H9 (cell line): ENCODE data around the gene PRKACA. TPM values are rescaled to one million over a fixed set of nuclear protein-coding genes. Genes with fewer than 3 reads are reported as not detected.

Source experiments
- DNase-seq: peaks from one replicate; pipeline ENCODE4 v3.0.0-alpha.2; 2017
- H2AFZ ChIP-seq: one replicate; pipeline ENCODE4 v1.6.1; 2013; ENCODE audit warnings: mild to moderate bottlenecking, low read length, control low read depth, moderate library complexity
- H2AK5ac ChIP-seq: 2 replicates; pipeline ENCODE4 v1.6.1; 2013; ENCODE audit warnings: low read length, control low read depth, mixed read lengths; ENCODE audit not compliant: insufficient read length
- H2BK120ac ChIP-seq: one replicate; pipeline ENCODE4 v1.6.1; 2013; ENCODE audit warnings: low read depth, mild to moderate bottlenecking, low read length, control low read depth, inconsistent platforms; ENCODE audit not compliant: poor library complexity, severe bottlenecking
- H2BK12ac ChIP-seq: 2 replicates; pipeline ENCODE4 v1.6.1; 2013; ENCODE audit warnings: low read length, control low read depth, mixed read lengths, low read depth; ENCODE audit not compliant: insufficient read length
- H2BK15ac ChIP-seq: 2 replicates; pipeline ENCODE4 v1.6.1; 2013; ENCODE audit warnings: low read depth, low read length, control low read depth
- H2BK20ac ChIP-seq: one replicate; pipeline ENCODE4 v1.6.1; 2013; ENCODE audit warnings: low read depth, mild to moderate bottlenecking, low read length, control low read depth, inconsistent platforms; ENCODE audit not compliant: poor library complexity, severe bottlenecking
- H2BK5ac ChIP-seq: 2 replicates; pipeline ENCODE4 v1.6.1; 2013; ENCODE audit warnings: low read length, control low read depth, mixed read lengths; ENCODE audit not compliant: insufficient read length
- H3K14ac ChIP-seq: 2 replicates; pipeline ENCODE4 v1.6.1; 2013; ENCODE audit warnings: low read length, control low read depth; ENCODE audit not compliant: insufficient read depth
- H3K18ac ChIP-seq: 2 replicates; pipeline ENCODE4 v1.6.1; 2013; ENCODE audit warnings: low read depth, mild to moderate bottlenecking, mixed read lengths, low read length, control low read depth; ENCODE audit not compliant: insufficient read length
- H3K23ac ChIP-seq: 2 replicates; pipeline ENCODE4 v1.6.1; 2013; ENCODE audit warnings: low read length, control low read depth, mixed read lengths, low read depth; ENCODE audit not compliant: insufficient read length
- H3K23me2 ChIP-seq: 2 replicates; pipeline ENCODE4 v1.6.1; 2013; ENCODE audit warnings: low read depth, mild to moderate bottlenecking, mixed read lengths, low read length, control low read depth; ENCODE audit not compliant: insufficient read length, poor library complexity, severe bottlenecking
- H3K27ac ChIP-seq: 2 replicates; pipeline ENCODE4 v1.5.1; 2013; ENCODE audit warnings: low read length, control low read depth, mixed read lengths, low read depth; ENCODE audit not compliant: insufficient read length
- H3K27me3 ChIP-seq: 2 replicates; pipeline ENCODE4 v1.6.1; 2013; ENCODE audit warnings: low read length, control low read depth, inconsistent platforms; ENCODE audit not compliant: insufficient read depth
- H3K4ac ChIP-seq: 2 replicates; pipeline ENCODE4 v1.6.1; 2013; ENCODE audit warnings: low read depth, mild to moderate bottlenecking, control low read depth, inconsistent platforms, low read length, moderate library complexity
- H3K4me1 ChIP-seq: 2 replicates; pipeline ENCODE4 v1.6.1; 2013; ENCODE audit warnings: low read length, control low read depth, inconsistent platforms; ENCODE audit not compliant: insufficient read depth
- H3K4me2 ChIP-seq: 2 replicates; pipeline ENCODE4 v1.6.1; 2013; ENCODE audit warnings: low read length, control low read depth, mixed read lengths; ENCODE audit not compliant: insufficient read length, insufficient read depth
- H3K56ac ChIP-seq: 2 replicates; pipeline ENCODE4 v1.6.1; 2013; ENCODE audit warnings: low read depth, mild to moderate bottlenecking, mixed read lengths, low read length, control low read depth; ENCODE audit not compliant: insufficient read length
- H3K79me1 ChIP-seq: 2 replicates; pipeline ENCODE4 v1.6.1; 2013; ENCODE audit warnings: low read depth, mild to moderate bottlenecking, moderate library complexity, low read length, control low read depth, inconsistent platforms; ENCODE audit not compliant: insufficient read depth, poor library complexity, severe bottlenecking
- H3K79me2 ChIP-seq: 2 replicates; pipeline ENCODE4 v1.6.1; 2013; ENCODE audit warnings: low read length, control low read depth, inconsistent platforms; ENCODE audit not compliant: insufficient read depth
- H3K9ac ChIP-seq: 2 replicates; pipeline ENCODE4 v1.6.1; 2013; ENCODE audit warnings: low read length, control low read depth, mixed read lengths; ENCODE audit not compliant: insufficient read length; ENCODE audit errors: extremely low read depth
- H3K9me3 ChIP-seq: one replicate; pipeline ENCODE4 v1.6.1; 2013; ENCODE audit warnings: low read depth, low read length, inconsistent platforms; ENCODE audit not compliant: control insufficient read depth
- H3T11ph ChIP-seq: one replicate; pipeline ENCODE4 v1.6.1; 2013; ENCODE audit warnings: mild to moderate bottlenecking, low read length, control low read depth, inconsistent platforms
- H4K20me1 ChIP-seq: one replicate; pipeline ENCODE4 v1.6.1; 2013; ENCODE audit not compliant: control insufficient read depth, insufficient read length, insufficient read depth
- H4K5ac ChIP-seq: 2 replicates; pipeline ENCODE4 v1.6.1; 2013; ENCODE audit warnings: low read depth, mild to moderate bottlenecking, mixed read lengths, low read length, control low read depth; ENCODE audit not compliant: insufficient read length
- H4K8ac ChIP-seq: replicated peaks from 2 replicates; pipeline ENCODE4 v1.6.1; 2013; ENCODE audit warnings: low read length, control low read depth, mixed read lengths, low read depth; ENCODE audit not compliant: insufficient read length
- H4K91ac ChIP-seq: 2 replicates; pipeline ENCODE4 v1.6.1; 2013; ENCODE audit warnings: low read depth, mild to moderate bottlenecking, moderate library complexity, mixed read lengths, low read length, control low read depth; ENCODE audit not compliant: insufficient read length
- H3K27ac Mint-ChIP-seq, 3 experiments: 2 replicates in 2 of 3; 3 replicates in 1 of 3; pipeline ENCODE4 v1.8.0; 2020 to 2021; ENCODE audit warnings: mixed read lengths in 3 of 3, mild to moderate bottlenecking in 1 of 3, moderate library complexity in 1 of 3
- H3K27me3 Mint-ChIP-seq: 2 replicates; pipeline ENCODE4 v1.8.0; 2021; ENCODE audit warnings: low read depth, mild to moderate bottlenecking, moderate library complexity, mixed read lengths
- H3K36me3 Mint-ChIP-seq, 3 experiments: 2 replicates in 2 of 3; 3 replicates in 1 of 3; pipeline ENCODE4 v1.8.0; 2020 to 2021; ENCODE audit warnings: low read depth in 3 of 3, mixed read lengths in 3 of 3; ENCODE audit not compliant: insufficient read depth in 1 of 3
- H3K4me1 Mint-ChIP-seq, 2 experiments: 2 replicates each; pipeline ENCODE4 v1.8.0; 2020; ENCODE audit warnings: mixed read lengths in 2 of 2
- H3K4me3 Mint-ChIP-seq, 2 experiments: 2 replicates in 1 of 2; 3 replicates in 1 of 2; pipeline ENCODE4 v1.8.0; 2020 to 2021; ENCODE audit warnings: mild to moderate bottlenecking in 2 of 2, mixed read lengths in 2 of 2, moderate library complexity in 1 of 2
- H3K9me3 Mint-ChIP-seq, 2 experiments: 2 replicates in 1 of 2; 3 replicates in 1 of 2; pipeline ENCODE4 v1.8.0; 2020; ENCODE audit warnings: mild to moderate bottlenecking in 2 of 2, mixed read lengths in 2 of 2, moderate library complexity in 1 of 2
- WGBS: extraction: QIAGEN DNeasy Blood & Tissue Kit; methylation state at CpG from one replicate; pipeline ENCODE4 v1.1.7; 2013; ENCODE audit warnings: missing lambda C conversion rate, low lambda C conversion rate, mixed read lengths; ENCODE audit not compliant: insufficient read length; ENCODE audit errors: extremely low coverage; 5-methylcytosine and 5-hydroxymethylcytosine counted together
- total RNA-seq: library from RNA; stranded (reverse); gene quantifications from 2 replicates; pipeline ENCODE4 v1.2.1, GENCODE V29; 2021
- TF ChIP-seq, protein P1 (sequence below): fragments of 200-600 bp; sonication (generic); conservative IDR thresholded peaks from 3 replicates; pipeline ENCODE4 v1.8.0; 2021; ENCODE audit warnings: antibody characterized with exemption, mild to moderate bottlenecking

The PRKACA gene
- total RNA-seq, 1 experiment from 2014 or later, result 51.8 TPM

DNA sequence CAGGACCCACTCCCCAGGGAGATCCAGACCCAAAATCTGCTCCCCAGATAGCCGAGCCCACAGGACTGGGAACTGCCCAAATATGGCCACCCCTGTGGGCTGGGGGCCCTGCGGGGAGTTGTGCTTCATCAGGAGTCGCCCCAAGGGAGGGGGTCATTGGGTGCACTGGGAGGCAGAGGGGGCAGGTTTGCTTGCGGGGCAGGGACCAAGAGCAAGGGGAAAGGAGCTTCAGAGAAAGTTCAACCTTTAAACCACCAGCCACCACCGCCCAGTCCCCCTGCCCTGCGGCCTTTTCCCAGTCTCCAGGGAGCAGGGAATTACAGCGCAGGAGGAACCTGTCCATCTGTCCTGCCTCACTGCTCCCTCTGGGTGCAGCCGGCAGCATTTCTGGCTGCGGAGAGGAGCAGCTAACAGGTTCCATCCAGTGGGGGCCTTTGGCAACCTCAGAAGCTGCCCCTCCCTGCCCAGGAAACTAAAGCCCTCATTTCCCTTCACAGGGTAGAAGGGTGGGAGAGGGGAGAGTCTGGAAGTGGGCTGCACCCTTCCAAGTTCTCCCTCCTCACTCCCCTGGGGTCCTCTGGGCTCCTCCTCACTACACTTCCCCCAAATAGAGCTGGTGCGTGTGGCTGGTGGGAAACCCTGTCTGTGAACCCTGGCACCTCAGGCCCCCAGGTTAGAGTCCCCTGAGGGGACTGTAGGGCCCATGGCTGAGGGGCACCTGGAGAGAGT is 32.6 kb upstream of the PRKACA start:
- no CpG with 5 or more reads among the region's 10 CpGs for WGBS
- H3K4me2 ChIP-seq, result no peak overlapping the region
- peak overlapping the region in 1 of 3 experiments; percentile 40; a peak in 2 of 7 replicates for H3K27ac Mint-ChIP-seq

More for the DNA sequence above, 32.6 kb upstream of the PRKACA start:
- Mint-ChIP-seq H3K4me1 (peaks cover 21 to 34% of the 10 kb centered on the region in 2 experiments), H3K9me3 (no peaks in the 10 kb centered on the region), H3K4me3 (no peak overlapping the region), H3K27me3 (no peaks in the 10 kb centered on the region; the same call in 1 of the 2 replicates), H3K36me3 (peaks cover 20 to 31% (median 30%) of the 10 kb centered on the region in 3 experiments; a peak in 6 of 7 replicates)
- no peak overlapping the region for H3K18ac ChIP-seq
- no peak overlapping the region for H3K27ac ChIP-seq
- H3K9me3 ChIP-seq, result no peaks in the 10 kb centered on the region
- no peak overlapping the region for H2BK5ac ChIP-seq
- H3K9ac ChIP-seq, result no peak overlapping the region
- H3K4ac ChIP-seq, result no peak overlapping the region
- no peak overlapping the region for H3K56ac ChIP-seq
- H3K14ac ChIP-seq, result no peak overlapping the region
- H4K8ac ChIP-seq, result no peak overlapping the region
- H2BK20ac ChIP-seq, result no peak overlapping the region
- no peaks in the 10 kb centered on the region for H3K79me2 ChIP-seq
- no peak overlapping the region for H2AFZ ChIP-seq
- no peaks in the 10 kb centered on the region for H3K4me1 ChIP-seq
- H4K91ac ChIP-seq, result no peak overlapping the region
- H3K27me3 ChIP-seq, result no peaks in the 10 kb centered on the region
- H2BK15ac ChIP-seq, result no peak overlapping the region
- H3K23ac ChIP-seq, result no peak overlapping the region
- no peak overlapping the region for H2AK5ac ChIP-seq
- no peak overlapping the region for H3T11ph ChIP-seq
- H2BK12ac ChIP-seq, result no peak overlapping the region
- no peaks in the 10 kb centered on the region for H3K79me1 ChIP-seq
- H3K23me2 ChIP-seq, result no peaks in the 10 kb centered on the region
- H2BK120ac ChIP-seq, result no peak overlapping the region
- TF ChIP-seq, protein P1, sequence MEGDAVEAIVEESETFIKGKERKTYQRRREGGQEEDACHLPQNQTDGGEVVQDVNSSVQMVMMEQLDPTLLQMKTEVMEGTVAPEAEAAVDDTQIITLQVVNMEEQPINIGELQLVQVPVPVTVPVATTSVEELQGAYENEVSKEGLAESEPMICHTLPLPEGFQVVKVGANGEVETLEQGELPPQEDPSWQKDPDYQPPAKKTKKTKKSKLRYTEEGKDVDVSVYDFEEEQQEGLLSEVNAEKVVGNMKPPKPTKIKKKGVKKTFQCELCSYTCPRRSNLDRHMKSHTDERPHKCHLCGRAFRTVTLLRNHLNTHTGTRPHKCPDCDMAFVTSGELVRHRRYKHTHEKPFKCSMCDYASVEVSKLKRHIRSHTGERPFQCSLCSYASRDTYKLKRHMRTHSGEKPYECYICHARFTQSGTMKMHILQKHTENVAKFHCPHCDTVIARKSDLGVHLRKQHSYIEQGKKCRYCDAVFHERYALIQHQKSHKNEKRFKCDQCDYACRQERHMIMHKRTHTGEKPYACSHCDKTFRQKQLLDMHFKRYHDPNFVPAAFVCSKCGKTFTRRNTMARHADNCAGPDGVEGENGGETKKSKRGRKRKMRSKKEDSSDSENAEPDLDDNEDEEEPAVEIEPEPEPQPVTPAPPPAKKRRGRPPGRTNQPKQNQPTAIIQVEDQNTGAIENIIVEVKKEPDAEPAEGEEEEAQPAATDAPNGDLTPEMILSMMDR, result no peak
- no peak overlapping the region for H4K5ac ChIP-seq
- H4K20me1 ChIP-seq, result no peaks in the 10 kb centered on the region
- no peak for DNase-seq
